Calu3 (cell line): Measurements from ENCODE around the gene SEC16A. TPM values are rescaled to one million over a fixed set of nuclear protein-coding genes. Genes with fewer than 3 reads are reported as not detected.

Source experiments
- BruUV-seq: library from RNA; stranded (reverse); fragments of 400-500 nt; replicated peaks from 2 replicates; lab custom pipeline; 2021; lab: Mats Ljungman, UMichigan
- CTCF ChIA-PET: fragments of 300-600 bp; sonication (Branson Sonifier 250); formaldehyde crosslinking; loops from one replicate; lab custom pipeline; 2022; ENCODE audit warnings: antibody characterized with exemption; lab: Charles Lee
- DNase-seq: peaks from one replicate; pipeline ENCODE4 v3.0.0; 2022
- H3K27ac Mint-ChIP-seq: one replicate; pipeline ENCODE4 v1.8.0; 2022; ENCODE audit warnings: mixed read lengths; ENCODE audit not compliant: unreplicated experiment
- H3K27me3 Mint-ChIP-seq: one replicate; pipeline ENCODE4 v1.8.0; 2022; ENCODE audit warnings: mixed read lengths; ENCODE audit not compliant: unreplicated experiment
- H3K36me3 Mint-ChIP-seq: one replicate; pipeline ENCODE4 v1.8.0; 2022; ENCODE audit warnings: mild to moderate bottlenecking, moderate library complexity, mixed read lengths; ENCODE audit not compliant: insufficient read depth, unreplicated experiment
- H3K4me1 Mint-ChIP-seq: one replicate; pipeline ENCODE4 v1.8.0; 2022; ENCODE audit warnings: mild to moderate bottlenecking, low read depth, mixed read lengths; ENCODE audit not compliant: unreplicated experiment
- H3K4me3 Mint-ChIP-seq: one replicate; pipeline ENCODE4 v1.8.0; 2022; ENCODE audit warnings: mild to moderate bottlenecking, low read depth, moderate library complexity, mixed read lengths; ENCODE audit not compliant: unreplicated experiment
- H3K9me3 Mint-ChIP-seq: one replicate; pipeline ENCODE4 v1.8.0; 2022; ENCODE audit warnings: low read depth, mixed read lengths; ENCODE audit not compliant: unreplicated experiment
- CTCF ChIP-seq: fragments of 200-600 bp; IDR thresholded peaks from one replicate; pipeline ENCODE4 v1.8.0; 2022; ENCODE audit warnings: antibody characterized with exemption; ENCODE audit not compliant: unreplicated experiment
- intact Hi-C: fragments of 100-400 bp; cut with micrococcal nuclease; formaldehyde crosslinking; loops from one replicate; pipeline ENCODE4 v1.10.0; 2022; ENCODE audit not compliant: unreplicated experiment
- total RNA-seq: library from RNA; stranded (reverse); gene quantifications from 2 replicates; pipeline ENCODE4 v1.2.3, GENCODE V29; 2022

Gene SEC16A
- total RNA-seq, 1 experiment from 2014 or later = 48.9 TPM

DNA sequence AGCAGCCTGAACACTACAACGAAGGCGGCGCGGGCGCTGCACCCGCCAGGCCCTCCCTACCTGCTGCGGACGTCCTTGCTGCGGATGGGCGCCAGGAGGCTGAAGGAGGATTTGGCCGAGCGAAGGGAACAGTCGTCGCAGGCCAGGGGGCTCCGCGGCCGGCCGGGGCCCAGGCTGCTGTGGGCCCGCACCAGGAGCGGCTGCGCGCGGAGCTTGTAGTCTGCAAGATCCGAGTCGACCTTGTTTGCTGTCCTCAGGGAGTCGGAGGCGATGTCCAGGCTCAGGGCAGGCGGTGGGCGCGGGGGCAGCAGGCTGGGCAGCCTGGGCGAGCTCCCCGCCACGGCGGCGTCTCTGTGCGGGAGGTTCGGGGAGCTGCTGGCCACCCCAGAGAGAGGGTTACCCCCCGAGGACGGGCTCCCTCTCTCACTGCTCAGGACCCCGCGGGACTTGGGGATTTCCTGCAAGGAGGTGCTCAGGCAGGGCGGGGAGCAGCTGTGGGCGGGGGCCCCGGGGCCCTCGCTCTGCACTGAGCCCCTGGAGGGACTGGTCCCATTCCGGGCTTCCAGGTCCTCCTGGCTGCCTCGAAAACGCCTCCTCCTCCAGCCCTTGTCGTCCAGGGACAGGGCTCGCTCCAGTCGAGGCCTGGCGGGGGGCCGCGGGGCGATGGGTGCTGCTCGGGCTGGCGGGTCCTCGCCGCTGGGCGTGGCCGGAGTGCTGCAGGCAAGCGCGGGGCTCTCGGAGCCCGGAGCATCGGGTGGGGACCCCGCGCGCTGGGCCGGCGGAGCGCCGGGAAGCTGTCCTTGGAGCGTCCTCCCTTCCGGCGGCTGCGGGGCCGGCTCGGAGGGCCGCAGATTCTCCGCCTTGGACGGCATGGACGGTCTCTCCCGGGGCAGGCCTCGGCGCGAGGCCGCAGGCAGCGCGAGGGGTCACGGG is 44.0 kb downstream of the SEC16A start:
- DNase-seq = peak; percentile 41
- intact Hi-C loops = no loop called here
- CTCF ChIA-PET = interaction anchor here (0.6 kb wide), 1 partner anchor 11 kb away, joined by 4 read pairs; no protein-coding TSS in a partner anchor

DNA sequence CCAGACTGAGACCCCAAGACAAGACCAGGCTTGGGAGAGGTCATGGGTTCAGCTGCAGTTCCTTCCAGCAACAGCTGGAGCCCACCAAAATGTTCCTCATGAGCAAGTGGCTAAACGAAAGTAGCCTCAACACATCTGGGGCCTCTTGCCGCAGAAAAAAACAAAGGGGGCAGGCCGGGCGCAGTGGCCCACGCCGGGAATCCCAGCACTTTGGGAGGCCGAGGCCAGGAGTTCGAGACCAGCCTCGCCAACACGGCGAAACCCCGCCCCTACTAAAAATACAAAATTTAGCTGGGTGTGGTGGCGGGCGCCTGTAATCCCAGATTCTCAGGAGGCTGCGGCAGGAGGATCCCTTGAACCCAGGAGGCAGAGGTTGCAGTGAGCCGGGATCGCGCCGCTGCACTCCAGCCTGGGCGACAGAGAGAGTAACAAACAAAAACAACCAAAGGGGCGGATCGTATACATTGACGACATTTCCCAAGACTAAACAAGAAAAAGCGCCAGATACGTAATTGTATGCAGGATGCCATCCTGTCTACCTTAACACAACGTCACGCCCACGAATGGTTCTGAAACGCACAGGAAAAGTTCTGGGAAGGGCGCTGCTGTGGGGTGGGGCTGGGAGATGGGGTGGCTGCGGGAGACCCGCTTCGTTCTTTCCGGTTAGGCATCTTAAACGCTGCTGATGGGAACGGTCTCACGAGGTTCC is 44.8 kb downstream of the SEC16A start:
- DNase-seq = no peak
- H3K4me3 Mint-ChIP-seq = peak overlapping the region; percentile 72
- no peaks in the 10 kb centered on the region for H3K27me3 Mint-ChIP-seq
- no peak for TF ChIP-seq CTCF
- no peaks in the 10 kb centered on the region for H3K9me3 Mint-ChIP-seq
- no peak overlapping the region for H3K27ac Mint-ChIP-seq
- peaks cover 41% of the 10 kb centered on the region for H3K36me3 Mint-ChIP-seq
- BruUV-seq = TSS peak; percentile 19
- intact Hi-C loops = no loop called here
- CTCF ChIA-PET = no interaction called here
- peaks cover 8% of the 10 kb centered on the region for H3K4me1 Mint-ChIP-seq

More for the DNA sequence above, 44.0 kb downstream of the SEC16A start:
- H3K27ac Mint-ChIP-seq = no peak overlapping the region
- H3K4me1 Mint-ChIP-seq = peaks cover 8% of the 10 kb centered on the region
- H3K36me3 Mint-ChIP-seq = peaks cover 46% of the 10 kb centered on the region
- H3K27me3 Mint-ChIP-seq = no peaks in the 10 kb centered on the region
- BruUV-seq = no TSS peak
- no peaks in the 10 kb centered on the region for H3K9me3 Mint-ChIP-seq
- TF ChIP-seq CTCF = no peak
- H3K4me3 Mint-ChIP-seq = peak overlapping the region; percentile 72

GRCh38 chr9:136437430-136437829 is 45.4 kb downstream of the SEC16A start:
- Mint-ChIP-seq H3K4me1 (peaks cover 8% of the 10 kb centered on the region), H3K36me3 (peaks cover 35% of the 10 kb centered on the region), H3K27ac (peak overlapping the region; percentile 60), H3K4me3 (peak overlapping the region; percentile 72), H3K27me3 (no peaks in the 10 kb centered on the region), H3K9me3 (no peaks in the 10 kb centered on the region)
- no peak for DNase-seq
- BruUV-seq = no TSS peak
- CTCF ChIA-PET = no interaction called here
- intact Hi-C loops = no loop called here
- TF ChIP-seq CTCF = no peak

GRCh38 chr9:136436055-136436634 is 46.7 kb downstream of the SEC16A start:
- H3K4me1 Mint-ChIP-seq = peaks cover 8% of the 10 kb centered on the region
- intact Hi-C loops = no loop called here
- H3K36me3 Mint-ChIP-seq = peaks cover 31% of the 10 kb centered on the region
- CTCF ChIA-PET = no interaction called here
- H3K27ac Mint-ChIP-seq = no peak overlapping the region
- no peak for DNase-seq
- no peaks in the 10 kb centered on the region for H3K27me3 Mint-ChIP-seq
- no peak overlapping the region for H3K4me3 Mint-ChIP-seq
- H3K9me3 Mint-ChIP-seq = no peaks in the 10 kb centered on the region
- no peak for TF ChIP-seq CTCF
- no TSS peak for BruUV-seq
